Measurements from ENCODE around the gene PLXNA4.

DNA sequence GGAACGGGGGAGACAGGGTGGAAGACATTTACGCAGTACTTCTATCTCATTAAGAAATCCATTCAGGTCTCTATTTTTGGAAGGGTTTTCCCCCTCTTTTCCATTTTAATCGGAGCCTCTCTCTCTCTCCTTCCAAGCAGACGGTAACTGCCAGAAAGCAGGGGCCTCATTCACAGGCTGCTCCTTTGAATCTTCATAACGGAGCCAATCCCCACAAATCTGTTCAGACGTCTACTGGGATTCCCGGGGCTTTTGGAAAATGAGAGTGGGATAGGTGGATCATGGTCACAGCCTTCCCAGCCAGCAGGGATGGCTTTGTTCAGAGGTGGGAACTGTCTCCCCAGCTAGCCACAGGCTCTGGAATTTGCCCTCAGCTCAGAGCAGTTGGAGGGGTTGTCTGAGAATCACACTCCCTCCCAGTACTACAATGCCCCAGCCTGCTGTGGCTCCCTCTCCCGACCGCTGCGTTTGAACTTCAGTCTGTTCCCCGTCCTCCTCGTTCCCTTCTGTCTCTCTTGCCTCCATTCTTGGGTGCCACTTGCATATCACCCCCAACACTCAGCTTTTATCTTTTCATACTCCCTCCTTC lies 413.6 kb downstream of the PLXNA4 start:
- TF ChIP-seq, protein P1, sequence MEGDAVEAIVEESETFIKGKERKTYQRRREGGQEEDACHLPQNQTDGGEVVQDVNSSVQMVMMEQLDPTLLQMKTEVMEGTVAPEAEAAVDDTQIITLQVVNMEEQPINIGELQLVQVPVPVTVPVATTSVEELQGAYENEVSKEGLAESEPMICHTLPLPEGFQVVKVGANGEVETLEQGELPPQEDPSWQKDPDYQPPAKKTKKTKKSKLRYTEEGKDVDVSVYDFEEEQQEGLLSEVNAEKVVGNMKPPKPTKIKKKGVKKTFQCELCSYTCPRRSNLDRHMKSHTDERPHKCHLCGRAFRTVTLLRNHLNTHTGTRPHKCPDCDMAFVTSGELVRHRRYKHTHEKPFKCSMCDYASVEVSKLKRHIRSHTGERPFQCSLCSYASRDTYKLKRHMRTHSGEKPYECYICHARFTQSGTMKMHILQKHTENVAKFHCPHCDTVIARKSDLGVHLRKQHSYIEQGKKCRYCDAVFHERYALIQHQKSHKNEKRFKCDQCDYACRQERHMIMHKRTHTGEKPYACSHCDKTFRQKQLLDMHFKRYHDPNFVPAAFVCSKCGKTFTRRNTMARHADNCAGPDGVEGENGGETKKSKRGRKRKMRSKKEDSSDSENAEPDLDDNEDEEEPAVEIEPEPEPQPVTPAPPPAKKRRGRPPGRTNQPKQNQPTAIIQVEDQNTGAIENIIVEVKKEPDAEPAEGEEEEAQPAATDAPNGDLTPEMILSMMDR (IDR thresholded peaks at IDR 0.05; ENCODE audit: low read depth, low read length), result no peak
- TF ChIP-seq POLR2A (IDR thresholded peaks at IDR 0.05; ENCODE audit: extremely low read depth, insufficient read length), result no peak
- TF ChIP-seq MYC (IDR thresholded peaks at IDR 0.05; ENCODE audit: low read depth, low read length), result no peak
